ENCODE measurements around the gene FAM229A.
A peak's percentile ranks its signal among the peaks of the same experiment; 100 is the strongest.

Gene FAM229A

GRCh38 chr1:32341971-32342370, 20.3 kb downstream of the FAM229A start:
- Histone ChIP-seq H3K4me3 (ENCODE audit: low read length) (no peak overlapping the region), H3K27ac (ENCODE audit: low read length) (no peak overlapping the region), H3K27me3 (ENCODE audit: insufficient read depth, low read length) (peaks cover 12% of the 10 kb centered on the region), H3K36me3 (ENCODE audit: insufficient read depth, low read depth, low read length) (no peaks in the 10 kb centered on the region), H3K9me3 (ENCODE audit: insufficient read depth, low read depth, low read length) (no peaks in the 10 kb centered on the region), H3K9ac (ENCODE audit: low read depth, low read length) (no peak overlapping the region), H3K4me1 (ENCODE audit: insufficient read depth, low read length) (no peaks in the 10 kb centered on the region; the same call in none of the 2 replicates)

GRCh38 chr1:32341186-32341757, 21.0 kb downstream of the FAM229A start:
- Histone ChIP-seq H3K36me3 (ENCODE audit: insufficient read depth, low read depth, low read length) (no peaks in the 10 kb centered on the region), H3K9me3 (ENCODE audit: insufficient read depth, low read depth, low read length) (no peaks in the 10 kb centered on the region), H3K27me3 (ENCODE audit: insufficient read depth, low read length) (peaks cover 13% of the 10 kb centered on the region), H3K27ac (ENCODE audit: low read length) (no peak overlapping the region), H3K4me1 (ENCODE audit: insufficient read depth, low read length) (no peaks in the 10 kb centered on the region; the same call in none of the 2 replicates), H3K4me3 (ENCODE audit: low read length) (no peak overlapping the region), H3K9ac (ENCODE audit: low read depth, low read length) (no peak overlapping the region)

GRCh38 chr1:32339363-32339978, 22.8 kb downstream of the FAM229A start:
- Histone ChIP-seq H3K9ac (ENCODE audit: low read depth, low read length) (no peak overlapping the region), H3K36me3 (ENCODE audit: insufficient read depth, low read depth, low read length) (peaks cover 6% of the 10 kb centered on the region), H3K27me3 (ENCODE audit: insufficient read depth, low read length) (peaks cover 11% of the 10 kb centered on the region), H3K9me3 (ENCODE audit: insufficient read depth, low read depth, low read length) (no peaks in the 10 kb centered on the region), H3K4me3 (ENCODE audit: low read length) (no peak overlapping the region), H3K4me1 (ENCODE audit: insufficient read depth, low read length) (no peaks in the 10 kb centered on the region; the same call in none of the 2 replicates), H3K27ac (ENCODE audit: low read length) (no peak overlapping the region)

GRCh38 chr1:32338637-32339145, 23.6 kb downstream of the FAM229A start:
- Histone ChIP-seq H3K4me1 (ENCODE audit: insufficient read depth, low read length) (peaks cover 7% of the 10 kb centered on the region), H3K27me3 (ENCODE audit: insufficient read depth, low read length) (peaks cover 11% of the 10 kb centered on the region), H3K36me3 (ENCODE audit: insufficient read depth, low read depth, low read length) (peaks cover 14% of the 10 kb centered on the region), H3K9me3 (ENCODE audit: insufficient read depth, low read depth, low read length) (no peaks in the 10 kb centered on the region), H3K27ac (ENCODE audit: low read length) (no peak overlapping the region), H3K9ac (ENCODE audit: low read depth, low read length) (no peak overlapping the region), H3K4me3 (ENCODE audit: low read length) (no peak overlapping the region)

- no peak overlapping the region for H3K4me3 ChIP-seq (ENCODE audit: low read length)
- H3K36me3 ChIP-seq (ENCODE audit: insufficient read depth, low read depth, low read length) = peaks cover 20% of the 10 kb centered on the region
- no peak overlapping the region for H3K27ac ChIP-seq (ENCODE audit: low read length)
- peaks cover 7% of the 10 kb centered on the region for H3K4me1 ChIP-seq (ENCODE audit: insufficient read depth, low read length)
- H3K27me3 ChIP-seq (ENCODE audit: insufficient read depth, low read length) = peaks cover 11% of the 10 kb centered on the region
- no peaks in the 10 kb centered on the region for H3K9me3 ChIP-seq (ENCODE audit: insufficient read depth, low read depth, low read length)
- no peak overlapping the region for H3K9ac ChIP-seq (ENCODE audit: low read depth, low read length)
These were observed 24.2 kb downstream of the FAM229A start for GRCh38 chr1:32337855-32338636.

GRCh38 chr1:32336963-32337675, 25.2 kb downstream of the FAM229A start:
- Histone ChIP-seq H3K36me3 (ENCODE audit: insufficient read depth, low read depth, low read length) (peaks cover 29% of the 10 kb centered on the region), H3K9me3 (ENCODE audit: insufficient read depth, low read depth, low read length) (no peaks in the 10 kb centered on the region), H3K9ac (ENCODE audit: low read depth, low read length) (no peak overlapping the region), H3K4me1 (ENCODE audit: insufficient read depth, low read length) (peaks cover 11% of the 10 kb centered on the region), H3K27me3 (ENCODE audit: insufficient read depth, low read length) (peaks cover 11% of the 10 kb centered on the region), H3K27ac (ENCODE audit: low read length) (no peak overlapping the region), H3K4me3 (ENCODE audit: low read length) (peak overlapping the region; percentile 98)

- peaks cover 35% of the 10 kb centered on the region for H3K36me3 ChIP-seq (ENCODE audit: insufficient read depth, low read depth, low read length)
- no peak overlapping the region; the same call in 1 of the 2 replicates for H3K9ac ChIP-seq (ENCODE audit: low read depth, low read length)
- H3K9me3 ChIP-seq (ENCODE audit: insufficient read depth, low read depth, low read length) = no peaks in the 10 kb centered on the region
- H3K4me1 ChIP-seq (ENCODE audit: insufficient read depth, low read length) = peaks cover 11% of the 10 kb centered on the region
- peak overlapping the region; percentile 98 for H3K4me3 ChIP-seq (ENCODE audit: low read length)
- no peak overlapping the region for H3K27ac ChIP-seq (ENCODE audit: low read length)
- H3K27me3 ChIP-seq (ENCODE audit: insufficient read depth, low read length) = peaks cover 11% of the 10 kb centered on the region
These were observed 25.7 kb downstream of the FAM229A start for GRCh38 chr1:32336591-32336932.

GRCh38 chr1:32335790-32336590, 26.3 kb downstream of the FAM229A start, which contains the start of gene MARCKSL1:
Gene MARCKSL1, minus strand, starts transcription at chr1:32336233. Its CDS starts 200 bp downstream, at chr1:32336033.
- peaks cover 11% of the 10 kb centered on the region for H3K4me1 ChIP-seq (ENCODE audit: insufficient read depth, low read length)
- H3K4me3 ChIP-seq (ENCODE audit: low read length) = peak within 1 kb of the TSS; percentile 98
- H3K27me3 ChIP-seq (ENCODE audit: insufficient read depth, low read length) = peaks cover 11% of the 10 kb centered on the region
- H3K27ac ChIP-seq (ENCODE audit: low read length) = peak within 1 kb of the TSS; percentile 64
- peaks cover 41% of the 10 kb centered on the region for H3K36me3 ChIP-seq (ENCODE audit: insufficient read depth, low read depth, low read length)
- H3K9ac ChIP-seq (ENCODE audit: low read depth, low read length) = peak within 1 kb of the TSS; percentile 97
- no peaks in the 10 kb centered on the region for H3K9me3 ChIP-seq (ENCODE audit: insufficient read depth, low read depth, low read length)

GRCh38 chr1:32335535-32335789, 26.8 kb downstream of the FAM229A start:
- Histone ChIP-seq H3K27ac (ENCODE audit: low read length) (peak overlapping the region; percentile 64), H3K27me3 (ENCODE audit: insufficient read depth, low read length) (peaks cover 11% of the 10 kb centered on the region), H3K9ac (ENCODE audit: low read depth, low read length) (peak overlapping the region; percentile 97), H3K36me3 (ENCODE audit: insufficient read depth, low read depth, low read length) (peaks cover 46% of the 10 kb centered on the region), H3K4me3 (ENCODE audit: low read length) (peak overlapping the region; percentile 98), H3K4me1 (ENCODE audit: insufficient read depth, low read length) (peaks cover 11% of the 10 kb centered on the region), H3K9me3 (ENCODE audit: insufficient read depth, low read depth, low read length) (no peaks in the 10 kb centered on the region)

GRCh38 chr1:32334864-32335534, 27.3 kb downstream of the FAM229A start:
- Histone ChIP-seq H3K9ac (ENCODE audit: low read depth, low read length) (peak overlapping the region; percentile 97), H3K4me1 (ENCODE audit: insufficient read depth, low read length) (peaks cover 11% of the 10 kb centered on the region), H3K27ac (ENCODE audit: low read length) (peak overlapping the region; percentile 64), H3K27me3 (ENCODE audit: insufficient read depth, low read length) (peaks cover 11% of the 10 kb centered on the region), H3K36me3 (ENCODE audit: insufficient read depth, low read depth, low read length) (peaks cover 51% of the 10 kb centered on the region), H3K9me3 (ENCODE audit: insufficient read depth, low read depth, low read length) (no peaks in the 10 kb centered on the region), H3K4me3 (ENCODE audit: low read length) (peak overlapping the region; percentile 98)

Data from iPS-20b (cell line).